BE2C (cell line): ENCODE results near the gene MTR.

ENCODE experiments used
- DNase-seq: peaks from one replicate; pipeline ENCODE4 v3.0.0-alpha.2; 2020
- H3K27me3 ChIP-seq: fragments of 250-450 bp; sonication (Bioruptor Pico); 2 replicates; pipeline ENCODE4 v1.5.1; 2020; ENCODE audit warnings: mild to moderate bottlenecking
- H3K36me3 ChIP-seq: fragments of 250-450 bp; sonication (Bioruptor Pico); 2 replicates; pipeline ENCODE4 v1.5.1; 2020; ENCODE audit warnings: mild to moderate bottlenecking
- H3K4me1 ChIP-seq: fragments of 250-450 bp; sonication (Bioruptor Pico); 2 replicates; pipeline ENCODE4 v1.5.1; 2020
- H3K4me3 ChIP-seq: 2 replicates; pipeline ENCODE4 v1.5.1; 2011; ENCODE audit warnings: low read depth, low read length
- H3K9me3 ChIP-seq: fragments of 250-450 bp; sonication (Bioruptor Pico); 2 replicates; pipeline ENCODE4 v1.5.1; 2020
- TF ChIP-seq, protein P1 (sequence below): IDR thresholded peaks from 2 replicates; pipeline ENCODE4 v1.5.1; 2012; ENCODE audit warnings: mild to moderate bottlenecking, low read depth, low read length

MTR gene

DNA sequence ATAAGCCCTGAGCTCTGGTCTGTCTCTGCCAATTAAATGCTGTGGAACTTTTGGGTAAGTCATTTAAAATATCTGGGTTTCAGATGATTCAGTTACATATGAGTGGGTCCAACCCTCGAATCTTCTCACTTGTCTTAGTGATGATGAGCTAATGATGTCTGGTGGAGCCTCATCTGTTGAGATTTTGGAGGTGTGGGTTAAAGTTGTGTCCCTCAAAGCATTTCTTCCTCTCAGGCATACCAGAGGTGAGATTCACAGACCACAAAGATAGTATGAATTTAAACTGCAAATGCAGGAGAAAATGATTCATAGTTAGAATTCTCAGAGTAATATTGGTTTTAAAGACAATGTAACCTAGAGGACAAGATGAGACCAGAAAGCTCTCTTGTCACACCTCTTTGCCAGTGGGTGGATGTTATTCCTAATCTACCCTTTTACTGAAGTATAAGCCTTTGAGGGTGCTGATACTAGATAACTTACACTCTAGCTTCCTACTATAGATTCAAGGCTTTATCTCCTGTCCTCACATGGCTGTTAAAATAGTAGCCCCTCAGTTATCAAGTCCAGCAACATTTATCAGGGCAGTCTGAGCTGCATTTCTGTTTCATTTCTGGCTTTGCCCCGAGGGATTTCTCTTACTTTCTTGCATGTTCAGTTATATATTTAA lies 118.4 kb downstream of the MTR start:
- no peaks in the 10 kb centered on the region for H3K36me3 ChIP-seq
- DNase-seq: no peak
- H3K9me3 ChIP-seq: no peaks in the 10 kb centered on the region; the same call in 1 of the 2 replicates
- H3K27me3 ChIP-seq: no peaks in the 10 kb centered on the region
- H3K4me1 ChIP-seq: no peaks in the 10 kb centered on the region
- TF ChIP-seq, protein P1, sequence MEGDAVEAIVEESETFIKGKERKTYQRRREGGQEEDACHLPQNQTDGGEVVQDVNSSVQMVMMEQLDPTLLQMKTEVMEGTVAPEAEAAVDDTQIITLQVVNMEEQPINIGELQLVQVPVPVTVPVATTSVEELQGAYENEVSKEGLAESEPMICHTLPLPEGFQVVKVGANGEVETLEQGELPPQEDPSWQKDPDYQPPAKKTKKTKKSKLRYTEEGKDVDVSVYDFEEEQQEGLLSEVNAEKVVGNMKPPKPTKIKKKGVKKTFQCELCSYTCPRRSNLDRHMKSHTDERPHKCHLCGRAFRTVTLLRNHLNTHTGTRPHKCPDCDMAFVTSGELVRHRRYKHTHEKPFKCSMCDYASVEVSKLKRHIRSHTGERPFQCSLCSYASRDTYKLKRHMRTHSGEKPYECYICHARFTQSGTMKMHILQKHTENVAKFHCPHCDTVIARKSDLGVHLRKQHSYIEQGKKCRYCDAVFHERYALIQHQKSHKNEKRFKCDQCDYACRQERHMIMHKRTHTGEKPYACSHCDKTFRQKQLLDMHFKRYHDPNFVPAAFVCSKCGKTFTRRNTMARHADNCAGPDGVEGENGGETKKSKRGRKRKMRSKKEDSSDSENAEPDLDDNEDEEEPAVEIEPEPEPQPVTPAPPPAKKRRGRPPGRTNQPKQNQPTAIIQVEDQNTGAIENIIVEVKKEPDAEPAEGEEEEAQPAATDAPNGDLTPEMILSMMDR: no peak
- H3K4me3 ChIP-seq: no peak overlapping the region

DNA sequence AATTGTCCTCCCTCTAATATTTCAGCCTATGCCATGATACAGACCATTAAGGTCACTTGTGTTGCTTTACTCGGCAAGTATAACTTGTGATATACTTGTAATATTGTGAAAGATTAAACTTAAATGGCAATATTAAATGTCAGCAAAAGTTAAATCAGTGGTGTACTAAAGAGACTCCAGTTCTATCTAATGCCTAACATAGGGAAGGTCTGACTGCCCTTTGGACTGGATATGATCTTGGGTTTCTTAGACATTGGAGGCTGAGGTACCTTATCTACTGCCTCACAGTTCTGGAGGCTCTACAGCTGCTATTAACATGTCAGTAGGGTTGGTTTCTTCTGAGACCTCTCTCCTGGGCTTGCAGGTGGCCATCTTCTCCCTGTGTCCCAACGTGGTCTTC lies 119.3 kb downstream of the MTR start:
- DNase-seq: no peak
- Histone ChIP-seq H3K36me3 (no peaks in the 10 kb centered on the region), H3K4me1 (no peaks in the 10 kb centered on the region), H3K9me3 (no peaks in the 10 kb centered on the region; the same call in 1 of the 2 replicates), H3K27me3 (no peaks in the 10 kb centered on the region), H3K4me3 (no peak overlapping the region)
- TF ChIP-seq, protein P1: no peak

DNA sequence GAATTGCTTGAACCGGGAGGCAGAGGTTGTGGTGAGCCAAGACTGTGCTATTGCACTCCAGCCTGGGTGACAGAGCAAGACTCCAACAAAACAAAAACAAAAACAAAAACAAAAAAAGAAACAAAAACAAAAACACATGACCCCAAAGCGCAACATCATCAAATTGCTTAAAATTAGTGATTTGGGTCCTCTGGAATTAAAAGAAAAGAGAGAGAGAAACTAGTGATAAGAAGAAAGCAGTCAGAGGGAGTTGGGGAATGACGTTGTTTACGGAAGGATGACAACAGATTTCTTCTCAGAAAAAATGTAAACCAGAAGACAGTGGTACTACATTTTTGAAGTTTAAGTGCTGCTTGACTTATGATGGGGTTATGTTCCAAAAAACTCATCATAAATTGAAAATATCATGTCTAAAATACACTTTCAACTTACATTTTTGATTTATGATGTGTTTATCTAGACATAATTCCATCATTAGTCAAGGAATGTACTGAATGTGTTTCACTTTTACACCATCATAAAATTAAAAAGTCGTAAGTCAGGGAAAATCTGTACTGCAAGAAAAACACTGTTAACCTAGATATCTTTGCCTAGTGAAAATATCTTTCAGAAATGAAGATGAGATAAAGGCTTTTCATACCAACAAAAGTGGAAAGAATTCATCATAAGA lies 121.2 kb downstream of the MTR start:
- Histone ChIP-seq H3K9me3 (no peaks in the 10 kb centered on the region), H3K4me1 (no peaks in the 10 kb centered on the region), H3K27me3 (no peaks in the 10 kb centered on the region; the same call in 1 of the 2 replicates), H3K36me3 (no peaks in the 10 kb centered on the region), H3K4me3 (no peak overlapping the region)
- DNase-seq: no peak
- TF ChIP-seq, protein P1: no peak

DNA sequence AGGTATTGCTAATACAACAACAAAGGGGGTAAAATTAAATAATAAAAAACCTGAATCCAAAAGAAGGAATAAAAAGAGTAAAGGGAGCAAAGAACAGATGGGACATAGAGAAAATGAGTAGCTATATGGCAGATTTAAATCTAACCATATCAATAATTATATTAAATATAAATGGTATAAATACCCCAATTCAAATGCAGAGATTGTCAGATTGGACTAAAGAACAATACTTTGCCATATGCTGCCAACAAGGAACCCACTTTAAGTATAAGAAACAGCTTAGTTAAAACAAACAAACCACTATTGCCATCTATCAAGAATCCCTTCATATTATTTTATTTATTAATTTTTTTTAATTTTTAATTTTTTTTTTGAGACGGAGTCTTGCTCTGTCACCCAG lies 122.4 kb downstream of the MTR start:
- no peak for DNase-seq
- TF ChIP-seq, protein P1: no peak
- no peaks in the 10 kb centered on the region for H3K4me1 ChIP-seq
- no peaks in the 10 kb centered on the region for H3K36me3 ChIP-seq
- H3K4me3 ChIP-seq: no peak overlapping the region
- no peaks in the 10 kb centered on the region for H3K9me3 ChIP-seq
- no peaks in the 10 kb centered on the region; the same call in 1 of the 2 replicates for H3K27me3 ChIP-seq

DNA sequence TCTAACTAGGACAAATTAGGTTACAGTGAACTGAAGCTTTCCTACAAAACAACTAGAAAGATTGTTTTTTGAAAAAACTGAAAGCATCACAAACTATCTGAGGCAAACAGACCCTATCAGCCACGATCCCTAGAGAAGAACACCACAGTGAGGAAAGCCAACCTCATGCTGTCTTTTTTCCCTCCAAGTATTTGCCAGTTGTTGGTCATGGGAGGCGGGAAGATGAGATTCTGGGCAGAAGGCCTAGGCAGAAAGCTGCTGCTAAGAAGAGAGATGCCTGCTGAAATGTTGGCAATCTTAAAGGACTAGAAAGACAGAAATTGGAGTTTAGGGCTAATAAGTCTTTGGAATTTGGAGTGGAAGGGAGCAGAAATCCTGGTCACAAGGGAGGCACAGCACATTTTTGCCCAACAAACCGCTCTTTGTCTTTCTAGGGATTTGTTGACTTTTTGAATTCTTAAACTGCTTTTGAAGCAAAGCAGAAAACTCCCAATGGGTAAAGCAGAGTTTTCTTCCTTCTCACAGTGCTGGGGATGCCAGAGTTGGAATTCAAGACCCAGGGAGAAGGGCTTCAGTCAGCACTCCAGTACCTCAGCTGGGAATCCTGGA lies 125.3 kb downstream of the MTR start:
- no peak overlapping the region for H3K4me3 ChIP-seq
- no peaks in the 10 kb centered on the region for H3K36me3 ChIP-seq
- DNase-seq: no peak
- no peaks in the 10 kb centered on the region for H3K4me1 ChIP-seq
- H3K9me3 ChIP-seq: no peaks in the 10 kb centered on the region
- TF ChIP-seq, protein P1: no peak
- H3K27me3 ChIP-seq: no peaks in the 10 kb centered on the region; the same call in 1 of the 2 replicates

DNA sequence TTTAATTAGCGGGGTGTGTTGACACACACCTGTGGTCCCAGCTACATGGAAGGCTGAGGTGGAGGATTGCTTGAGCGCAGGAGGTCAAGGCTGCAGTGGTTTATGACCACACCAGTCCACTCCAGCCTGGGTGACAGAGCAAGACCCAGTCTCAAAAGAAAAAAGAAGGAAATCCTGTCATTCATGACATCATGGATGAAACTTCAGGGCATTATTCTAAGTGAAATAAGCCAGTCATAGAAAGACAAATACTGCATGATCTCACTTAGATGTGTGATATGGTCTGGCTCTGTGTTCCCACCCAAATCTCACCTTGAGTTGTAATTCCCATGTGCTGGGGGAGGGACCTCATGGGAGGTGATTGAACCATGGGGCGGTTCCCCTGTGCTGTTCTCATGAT lies 126.5 kb downstream of the MTR start:
- H3K36me3 ChIP-seq: no peaks in the 10 kb centered on the region
- no peaks in the 10 kb centered on the region for H3K4me1 ChIP-seq
- no peak for DNase-seq
- TF ChIP-seq, protein P1: no peak
- H3K27me3 ChIP-seq: no peaks in the 10 kb centered on the region; the same call in 1 of the 2 replicates
- H3K4me3 ChIP-seq: no peak overlapping the region
- no peaks in the 10 kb centered on the region for H3K9me3 ChIP-seq
